HG02884 (cell line): ENCODE data around the gene SUPT6H.

ENCODE experiments used
- ATAC-seq: cut with Tn5 transposase; IDR thresholded peaks from one replicate; pipeline ENCODE4 v1.9.1; 2021; ENCODE audit warnings: mild to moderate bottlenecking, moderate library complexity; ENCODE audit not compliant: unreplicated experiment

SUPT6H gene

DNA sequence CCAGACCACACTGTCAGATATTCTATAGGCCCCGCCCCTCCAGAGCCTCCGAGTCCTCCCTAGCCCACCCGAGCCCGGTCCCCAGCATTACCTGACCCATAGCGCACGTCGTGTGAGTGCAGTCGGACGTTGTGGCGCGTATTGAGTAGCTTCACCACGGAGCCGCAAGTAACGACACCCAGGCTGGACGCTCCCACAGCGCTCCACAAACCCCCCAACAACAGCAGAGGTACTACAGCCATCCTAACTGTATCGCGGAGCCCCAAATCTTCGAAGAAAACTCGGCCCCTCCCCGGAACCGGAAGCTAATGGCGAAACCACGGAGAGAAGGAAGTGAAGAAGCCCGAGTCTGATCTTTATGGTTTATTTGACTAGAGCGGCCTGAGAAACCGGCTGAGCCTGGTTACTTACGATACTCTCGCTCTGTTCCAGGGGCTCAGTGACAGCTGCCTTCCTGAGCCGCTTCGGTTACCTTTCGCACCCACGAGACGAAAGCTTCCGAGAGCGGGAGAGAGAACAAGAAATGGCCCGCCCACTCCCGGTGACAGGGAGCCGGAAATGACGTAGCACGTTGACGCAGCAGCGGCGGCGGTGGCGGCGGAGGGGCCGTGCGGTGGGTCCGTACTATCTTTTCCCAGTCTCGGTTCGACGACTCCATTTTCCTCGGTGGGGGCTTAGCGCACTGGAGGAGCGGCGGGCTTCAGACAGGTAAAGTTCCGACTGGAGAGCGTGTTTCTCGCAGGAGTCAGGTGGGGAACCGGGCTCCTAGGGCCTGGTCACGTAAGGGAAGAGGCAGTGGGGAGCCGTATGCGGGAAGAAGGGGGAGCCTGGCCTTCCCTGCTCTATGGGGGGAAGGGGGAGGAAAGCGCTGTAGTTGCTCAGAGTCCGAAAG, at the start of gene SUPT6H, which contains the start of gene SDF2:
Gene SUPT6H, plus strand, starts transcription at position 571 of the 892 bp plus-strand sequence. CDS start 11,197 bp downstream, outside the sequence.
Gene SDF2, minus strand, starts transcription at position 272 of the 892 bp plus-strand sequence. Its CDS starts 30 bp downstream, at position 242.
- peak; percentile 77 for ATAC-seq

DNA sequence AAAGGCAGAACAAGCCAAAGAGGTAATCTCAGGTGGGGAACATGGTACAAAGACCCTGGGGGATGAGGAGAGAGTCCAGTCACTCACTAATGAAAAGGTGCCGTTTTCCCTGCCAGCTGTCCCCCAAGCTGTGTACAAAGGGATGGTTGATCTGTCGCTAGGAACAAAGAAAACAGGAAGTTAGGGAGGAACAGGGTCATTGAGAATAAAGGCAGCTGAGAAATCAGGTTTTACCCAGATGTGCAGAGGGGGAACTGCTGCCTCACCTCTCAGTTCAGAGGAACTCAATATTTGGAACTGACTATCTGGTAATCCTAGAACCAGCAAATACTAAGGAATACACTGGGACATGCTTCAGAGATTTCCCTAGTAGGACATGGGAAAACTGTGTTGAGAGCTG, 49.5 kb upstream of the SUPT6H start:
- no peak for ATAC-seq

GRCh38 chr17:28612936-28613872, 48.8 kb upstream of the SUPT6H start:
- ATAC-seq, result no peak

GRCh38 chr17:28613931-28614381, 48.0 kb upstream of the SUPT6H start, which contains the start of gene RSKR:
TSS of gene RSKR (minus strand) at chr17:28614185. CDS start at chr17:28614161, 24 bp downstream.
- no peak for ATAC-seq

DNA sequence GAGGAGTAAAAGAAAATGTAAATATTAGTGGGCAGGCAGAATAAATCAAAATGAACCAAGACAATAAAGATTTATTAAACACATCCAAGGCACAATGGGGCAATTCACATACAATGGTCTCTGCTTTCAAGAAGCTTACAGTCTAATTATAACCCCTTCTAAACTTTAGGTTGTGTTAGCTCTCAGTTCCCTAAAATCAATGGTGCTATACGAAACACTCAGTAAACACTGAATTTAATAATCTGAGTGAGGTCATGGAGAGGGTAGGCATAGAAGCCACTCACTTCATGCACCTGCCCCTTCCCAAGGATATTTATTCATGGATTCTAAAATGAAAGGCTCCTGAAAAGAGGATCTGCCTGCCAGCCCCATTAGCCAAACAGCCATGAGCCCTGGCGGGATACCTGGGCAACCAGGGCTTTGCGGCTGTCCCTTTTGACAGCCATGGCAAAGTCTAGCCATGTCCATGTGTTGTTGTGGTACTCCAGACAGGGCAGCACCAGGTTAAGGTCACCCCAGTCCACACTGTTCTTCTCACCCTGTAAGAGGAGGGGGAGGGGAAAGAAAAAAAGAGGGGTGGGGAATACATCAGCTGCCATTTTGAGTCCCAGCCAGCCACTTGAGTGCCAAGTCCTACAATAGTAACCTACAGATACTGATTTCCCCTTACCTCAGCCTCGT, 46.6 kb upstream of the SUPT6H start:
- ATAC-seq, result no peak

DNA sequence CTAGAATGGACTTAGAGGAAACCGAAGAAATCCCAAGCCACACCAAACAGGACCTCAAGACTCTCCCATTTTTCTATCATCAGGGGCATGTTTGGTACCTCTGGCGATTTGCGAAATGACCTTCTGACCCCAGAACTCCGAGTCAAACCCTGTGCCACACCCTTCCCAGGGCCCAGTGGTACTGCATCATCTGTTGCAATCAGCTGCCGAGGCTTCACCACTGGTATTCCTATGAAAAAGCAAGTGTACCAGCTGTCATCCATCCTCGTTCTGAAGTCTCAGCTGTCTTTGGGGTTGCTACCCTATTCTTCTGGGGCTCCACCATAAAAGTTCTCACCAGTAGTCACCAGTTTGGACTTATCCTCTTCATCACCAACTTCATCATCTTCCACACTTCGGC, 45.7 kb upstream of the SUPT6H start:
- ATAC-seq, result no peak

DNA sequence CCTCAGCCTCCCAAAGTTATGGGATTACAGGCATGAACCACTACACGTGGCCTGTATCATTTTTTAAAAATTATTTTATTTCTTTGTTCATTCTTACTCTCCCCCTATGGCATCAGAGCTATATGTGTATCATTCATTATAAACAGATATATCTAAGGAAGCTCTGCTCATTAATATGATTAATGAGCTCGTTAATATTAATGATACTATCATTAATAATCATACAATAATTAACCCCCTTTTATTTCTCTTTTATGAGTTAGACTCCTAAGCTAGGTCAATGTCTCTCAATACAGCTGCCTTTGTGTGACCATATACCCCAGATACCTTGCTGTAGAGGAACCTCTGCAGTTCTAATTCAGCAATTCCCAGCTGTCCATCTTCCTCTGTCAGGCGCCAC, 43.5 kb upstream of the SUPT6H start:
- no peak for ATAC-seq

DNA sequence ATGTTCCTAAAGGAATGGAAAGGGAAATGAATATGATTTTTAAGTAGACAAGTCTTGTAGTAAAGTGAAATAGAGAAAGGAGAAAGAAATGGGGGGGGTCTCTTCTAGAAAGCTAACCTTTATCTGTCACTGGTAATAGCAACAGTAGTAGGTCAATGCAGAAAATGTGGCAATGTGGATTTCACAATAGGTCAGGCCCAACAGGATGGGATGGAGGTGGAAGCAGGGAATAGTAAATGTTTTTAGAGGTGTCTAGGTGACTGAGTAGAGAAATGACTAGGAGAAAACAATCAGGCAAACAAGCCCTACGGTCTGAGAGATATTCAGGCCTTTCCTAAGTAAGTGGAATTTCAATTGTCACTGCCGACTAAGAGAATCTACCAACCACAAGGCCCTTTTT, 42.0 kb upstream of the SUPT6H start:
- ATAC-seq, result no peak

- no peak for ATAC-seq
These were observed 39.8 kb upstream of the SUPT6H start for GRCh38 chr17:28622186-28622585.

DNA sequence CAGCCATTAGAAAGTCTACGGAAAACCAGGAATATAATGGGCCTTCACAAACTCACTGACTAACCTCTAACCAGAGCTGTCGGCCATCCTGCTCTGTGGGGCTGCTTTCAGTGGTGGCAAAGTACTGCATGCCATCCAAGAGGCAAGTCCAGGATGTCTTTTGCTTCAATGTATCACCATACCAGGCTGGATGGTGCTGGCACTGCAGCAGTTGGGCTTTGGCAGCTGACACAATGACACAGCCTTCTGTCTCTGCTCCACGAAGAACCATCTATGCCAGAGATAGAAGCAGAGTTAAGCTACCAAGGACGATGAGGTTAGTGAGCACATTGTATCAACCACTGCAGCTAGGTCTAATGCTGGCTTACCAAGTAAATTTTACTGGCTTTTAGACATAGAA, 38.3 kb upstream of the SUPT6H start:
- ATAC-seq, result no peak

DNA sequence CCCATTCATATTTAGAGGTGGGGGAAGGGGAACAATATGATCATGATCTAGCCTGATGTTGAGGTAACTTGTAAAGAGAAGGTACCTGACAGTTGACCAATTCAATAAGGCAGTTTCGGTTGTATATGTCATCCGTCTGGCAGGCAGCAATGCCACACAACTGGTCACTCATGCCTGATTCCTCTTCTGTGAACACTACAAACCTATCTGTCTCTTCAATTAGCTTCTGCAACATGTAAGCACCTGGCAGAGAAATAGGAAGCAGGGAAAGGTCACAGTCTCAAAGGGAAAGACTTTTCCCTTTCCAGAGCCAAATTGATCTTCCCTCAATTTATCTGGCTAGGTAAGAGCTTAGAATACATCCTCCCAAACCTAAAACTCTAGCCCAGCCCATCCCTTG, 37.9 kb upstream of the SUPT6H start:
- no peak for ATAC-seq

DNA sequence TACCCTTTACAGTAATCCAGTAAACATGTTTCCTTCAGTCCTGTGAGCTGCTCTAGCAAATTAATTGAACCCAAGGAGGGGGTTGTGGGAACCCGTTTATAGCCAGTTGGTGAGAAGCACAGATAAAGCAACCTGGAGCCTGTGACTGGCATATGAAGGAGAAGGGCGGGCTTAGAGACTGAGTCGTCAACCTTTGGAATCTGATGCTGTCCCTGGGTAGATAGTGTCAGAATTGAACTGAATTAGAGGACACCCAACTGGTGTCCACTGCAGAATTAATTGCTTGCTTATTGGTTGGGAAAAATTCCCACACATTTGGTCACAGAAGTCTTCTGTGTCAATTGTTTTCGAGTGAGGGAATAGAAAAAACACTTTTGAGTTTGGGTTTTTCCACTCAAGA, 35.2 kb upstream of the SUPT6H start:
- no peak for ATAC-seq

DNA sequence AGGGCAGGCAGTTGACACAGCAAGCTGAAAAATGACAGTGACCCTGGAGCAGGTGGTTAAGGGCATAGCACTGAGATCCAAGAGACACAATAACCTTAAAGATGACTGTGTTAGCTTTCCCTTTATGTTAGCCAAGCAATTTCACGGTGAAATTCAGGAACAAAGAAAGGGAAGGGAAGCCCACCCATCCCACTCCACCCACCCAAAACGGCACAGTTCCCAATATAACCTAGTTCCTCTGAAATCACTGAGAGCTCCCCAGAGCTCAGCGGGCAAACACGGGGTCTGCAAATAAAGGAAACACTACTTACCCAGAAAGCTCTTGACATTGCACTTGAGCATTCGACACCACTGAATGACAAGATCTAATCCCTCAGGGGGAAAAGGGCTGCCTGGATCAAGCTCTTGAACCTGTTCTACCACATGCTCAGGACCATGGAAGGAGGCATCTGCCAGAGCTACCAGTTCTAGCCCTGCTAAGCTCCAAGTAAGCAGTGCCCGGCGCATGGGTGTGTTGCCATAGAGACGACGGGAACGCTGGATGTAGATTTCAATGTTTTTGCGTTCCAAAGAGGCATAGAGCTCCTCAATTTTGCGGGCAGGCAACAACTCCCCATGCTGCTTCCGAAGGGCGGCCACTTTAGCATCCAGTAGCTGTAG, 27.7 kb upstream of the SUPT6H start:
- no peak for ATAC-seq

GRCh38 chr17:28635506-28635905, 26.5 kb upstream of the SUPT6H start:
- no peak for ATAC-seq

- ATAC-seq, result no peak
These were observed 20.4 kb upstream of the SUPT6H start for GRCh38 chr17:28641579-28641978.

DNA sequence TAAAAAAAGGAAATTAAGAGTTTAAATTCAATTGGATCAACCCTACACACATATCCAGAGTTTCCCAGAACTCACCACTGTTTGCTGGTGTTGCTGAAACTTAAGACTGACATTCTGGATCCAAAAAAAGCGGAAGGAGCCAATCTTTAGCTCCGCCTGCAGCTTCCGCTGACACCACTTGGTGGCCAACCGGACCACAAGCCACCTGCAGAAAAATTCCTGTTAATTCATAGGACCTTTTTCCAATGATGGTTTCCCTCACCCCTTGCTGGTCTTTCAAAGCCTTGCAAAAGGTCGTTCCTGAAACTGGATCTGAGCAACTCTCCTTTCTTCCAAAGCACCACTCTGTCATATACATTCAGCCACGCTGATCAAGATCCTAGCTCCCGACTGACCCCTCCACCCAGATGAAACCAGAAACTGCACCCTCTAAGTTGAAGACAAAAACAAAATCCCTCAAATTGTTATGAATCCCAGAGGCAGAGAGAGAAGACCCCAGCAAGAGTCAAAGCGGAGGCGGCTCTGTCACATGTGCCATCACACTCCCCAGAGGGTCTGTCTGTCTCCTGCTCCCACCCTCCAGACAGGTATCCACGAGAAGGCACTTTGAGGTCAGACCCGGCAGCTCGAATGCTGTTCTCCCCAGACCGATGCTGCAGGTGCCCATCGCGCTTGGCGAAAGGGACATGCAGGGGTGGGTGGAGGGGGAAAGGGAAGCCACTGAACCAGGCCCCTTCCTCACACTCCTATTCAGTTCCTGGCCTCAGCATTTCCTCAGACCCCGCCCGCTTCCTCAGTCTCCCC, 17.8 kb upstream of the SUPT6H start:
- no peak for ATAC-seq

GRCh38 chr17:28644787-28645575, 17.0 kb upstream of the SUPT6H start, which contains the start of gene BLTP2:
TSS of gene BLTP2 (minus strand) at chr17:28645158. CDS start at chr17:28645056, 102 bp downstream.
- peak; percentile 82 for ATAC-seq

DNA sequence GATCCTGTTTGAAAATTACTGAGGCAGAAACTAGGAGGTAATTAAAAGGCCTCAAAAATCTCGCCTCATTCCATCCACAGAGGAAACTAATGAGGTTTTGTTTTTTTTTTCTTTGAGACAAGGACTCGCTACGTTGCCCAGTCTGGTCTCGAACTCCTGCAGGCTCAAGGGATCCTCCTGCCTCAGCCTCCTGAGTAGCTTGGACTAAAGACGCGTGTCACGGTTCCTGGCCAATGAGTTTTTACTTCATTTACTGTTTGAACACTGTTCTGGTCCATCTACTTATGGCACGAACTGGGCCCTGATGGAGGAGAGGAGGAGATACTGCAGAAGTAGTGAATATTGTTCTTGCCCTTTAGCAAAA, 16.4 kb upstream of the SUPT6H start:
- no peak for ATAC-seq
